OCI-LY3 (cell line): ENCODE data around the gene MYOCD.

Experiments
- EZH2phosphoT487 ChIP-seq: fragments of 200-600 bp; shearing (Covaris generic); IDR thresholded peaks from 2 replicates; pipeline ENCODE4 v1.6.1; 2018; ENCODE audit warnings: antibody characterized with exemption, mixed run types, low read depth
- TF ChIP-seq, protein P1 (sequence below): fragments of 200-600, 300-600 bp; sonication (generic); IDR thresholded peaks from 2 replicates; pipeline ENCODE4 v1.5.1; 2014; ENCODE audit warnings: antibody characterized with exemption, low read length, low read depth

DNA sequence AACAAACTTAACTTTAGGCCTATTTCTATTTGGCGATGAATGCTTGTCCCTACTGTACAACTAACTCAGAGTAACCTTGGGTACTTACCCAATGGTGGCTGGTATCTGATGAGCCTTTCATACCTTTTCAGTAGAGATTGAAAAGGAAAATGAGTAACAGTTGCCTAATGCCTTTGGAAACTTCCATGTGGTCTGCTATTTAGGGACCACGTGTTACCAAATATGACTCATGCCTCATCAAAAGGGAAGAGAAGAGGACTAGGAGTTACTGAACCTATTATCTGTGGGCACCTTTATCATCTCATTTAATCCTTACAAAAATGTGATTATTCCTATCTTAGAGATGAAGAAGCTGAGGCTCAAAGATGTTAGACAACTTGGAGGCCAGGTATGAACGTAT lies 8.1 kb downstream of the MYOCD start:
- TF ChIP-seq, protein P1, sequence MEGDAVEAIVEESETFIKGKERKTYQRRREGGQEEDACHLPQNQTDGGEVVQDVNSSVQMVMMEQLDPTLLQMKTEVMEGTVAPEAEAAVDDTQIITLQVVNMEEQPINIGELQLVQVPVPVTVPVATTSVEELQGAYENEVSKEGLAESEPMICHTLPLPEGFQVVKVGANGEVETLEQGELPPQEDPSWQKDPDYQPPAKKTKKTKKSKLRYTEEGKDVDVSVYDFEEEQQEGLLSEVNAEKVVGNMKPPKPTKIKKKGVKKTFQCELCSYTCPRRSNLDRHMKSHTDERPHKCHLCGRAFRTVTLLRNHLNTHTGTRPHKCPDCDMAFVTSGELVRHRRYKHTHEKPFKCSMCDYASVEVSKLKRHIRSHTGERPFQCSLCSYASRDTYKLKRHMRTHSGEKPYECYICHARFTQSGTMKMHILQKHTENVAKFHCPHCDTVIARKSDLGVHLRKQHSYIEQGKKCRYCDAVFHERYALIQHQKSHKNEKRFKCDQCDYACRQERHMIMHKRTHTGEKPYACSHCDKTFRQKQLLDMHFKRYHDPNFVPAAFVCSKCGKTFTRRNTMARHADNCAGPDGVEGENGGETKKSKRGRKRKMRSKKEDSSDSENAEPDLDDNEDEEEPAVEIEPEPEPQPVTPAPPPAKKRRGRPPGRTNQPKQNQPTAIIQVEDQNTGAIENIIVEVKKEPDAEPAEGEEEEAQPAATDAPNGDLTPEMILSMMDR: no peak
- TF ChIP-seq EZH2phosphoT487: no peak
